GM12878 (cell line): ENCODE results near the gene LYSMD2. TPM values are rescaled to one million over a fixed set of nuclear protein-coding genes. Genes with fewer than 3 reads are reported as not detected.

Experiments
- ATAC-seq: fragments of 200-7000 bp; cut with Tn5 transposase; 3 replicates; pipeline ENCODE4 v1.9.1; 2020; ENCODE audit warnings: mild to moderate bottlenecking, moderate library complexity
- BruUV-seq: library from RNA; stranded (reverse); fragments of 400-500 nt; replicated peaks from 2 replicates; lab custom pipeline; 2021; lab: Mats Ljungman, UMichigan
- CTCF ChIA-PET: fragments of 300-600 bp; sonication (Branson Sonifier 250); formaldehyde crosslinking; extraction: SDS; loops from one replicate; lab custom pipeline; 2021; ENCODE audit warnings: inconsistent platforms; lab: Yijun Ruan, JAX
- POLR2A ChIA-PET: fragments of 350-600 bp; formaldehyde crosslinking; extraction: SDS; loops from one replicate; lab custom pipeline; 2021; ENCODE audit warnings: inconsistent platforms; lab: Charles Lee
- RAD21 ChIA-PET: fragments of 300-600 bp; sonication (Branson Sonifier 250); formaldehyde crosslinking; loops from one replicate; lab custom pipeline; 2023; ENCODE audit warnings: antibody characterized with exemption; ENCODE audit not compliant: unreplicated experiment; lab: Charles Lee
- SMC1A ChIA-PET: fragments of 300-600 bp; sonication (Branson Sonifier 250); formaldehyde crosslinking; loops from one replicate; lab custom pipeline; 2023; ENCODE audit not compliant: unreplicated experiment, uncharacterized antibody; lab: Charles Lee
- DNase-seq: peaks from one replicate; pipeline ENCODE4 v3.0.0-alpha.2; 2011; ENCODE audit warnings: low read depth, low spot score
- FAIRE-seq: peaks from 3 replicates; lab custom pipeline; 2011; peaks lifted over from hg19 to GRCh38; lab: Jason Lieb, UNC
- H2AFZ ChIP-seq: 2 replicates; pipeline ENCODE4 v1.6.0; 2011; ENCODE audit warnings: low read depth, low read length, control low read depth; ENCODE audit not compliant: control insufficient read depth
- H3K27ac ChIP-seq: 2 replicates; pipeline ENCODE4 v1.5.1; 2011; ENCODE audit warnings: control low read depth; ENCODE audit not compliant: control insufficient read depth, insufficient read depth
- H3K27me3 ChIP-seq, 2 experiments: replicated peaks in 1 of 2; 2 replicates each; pipeline versions ENCODE4 v1.6.0 to v1.6.1; 2011; ENCODE audit warnings: low read length in 1 of 2; ENCODE audit not compliant: control insufficient read depth in 2 of 2, insufficient read depth in 2 of 2
- H3K36me3 ChIP-seq, 2 experiments: 2 replicates each; pipeline ENCODE4 v1.5.1; 2011; ENCODE audit warnings: low read length in 1 of 2; ENCODE audit not compliant: control insufficient read depth in 2 of 2, insufficient read depth in 2 of 2
- H3K4me1 ChIP-seq: 2 replicates; pipeline ENCODE4 v1.6.1; 2011; ENCODE audit warnings: mild to moderate bottlenecking, low read length, moderate library complexity, mixed read lengths; ENCODE audit not compliant: control insufficient read depth, insufficient read depth
- H3K4me2 ChIP-seq: 2 replicates; pipeline ENCODE4 v1.6.0; 2011; ENCODE audit warnings: control low read depth; ENCODE audit not compliant: control insufficient read depth, insufficient read depth
- H3K4me3 ChIP-seq: fragments of 200-600 bp; sonication (generic); 2 replicates; pipeline ENCODE4 v1.5.1; 2016
- H3K79me2 ChIP-seq: 2 replicates; pipeline ENCODE4 v1.6.0; 2011; ENCODE audit warnings: low read length; ENCODE audit not compliant: control insufficient read depth, insufficient read depth
- H3K9ac ChIP-seq: 2 replicates; pipeline ENCODE4 v1.8.0; 2011; ENCODE audit warnings: low read length, control low read depth, mixed read lengths; ENCODE audit not compliant: control insufficient read depth, insufficient read depth
- H3K9me3 ChIP-seq: replicated peaks from 3 replicates; pipeline ENCODE4 v1.5.1; 2011; ENCODE audit warnings: mild to moderate bottlenecking, low read length; ENCODE audit not compliant: control insufficient read depth, insufficient read depth
- H4K20me1 ChIP-seq: 2 replicates; pipeline ENCODE4 v1.6.0; 2011; ENCODE audit not compliant: control insufficient read depth, insufficient read depth
- ATF3 ChIP-seq: IDR thresholded peaks from 2 replicates; pipeline ENCODE4 v1.6.1; 2011; ENCODE audit warnings: low read depth, mild to moderate bottlenecking, low read length, moderate library complexity, borderline replicate concordance; ENCODE audit errors: extremely low read depth
- BACH1 ChIP-seq: fragments of 450-650 bp; IDR thresholded peaks from 2 replicates; pipeline ENCODE4 v1.6.1; 2017; ENCODE audit warnings: mild to moderate bottlenecking, borderline replicate concordance
- BCL11A ChIP-seq: IDR thresholded peaks from 2 replicates; pipeline ENCODE4 v1.6.1; 2011; ENCODE audit warnings: low read depth, low read length
- BHLHE40 ChIP-seq, 2 experiments: fragments of 450-650 bp in 1 of 2; IDR thresholded peaks; 2 replicates each; pipeline ENCODE4 v1.6.1; 2011 to 2017; ENCODE audit warnings: low read depth in 2 of 2, borderline replicate concordance in 1 of 2, improper control_type of control experiment in 1 of 2, low read length in 1 of 2, mild to moderate bottlenecking in 1 of 2
- CREB1 ChIP-seq: IDR thresholded peaks from 2 replicates; pipeline ENCODE4 v1.6.1; 2012; ENCODE audit warnings: low read depth, mild to moderate bottlenecking, inconsistent platforms
- FOXK2 ChIP-seq: fragments of 450-650 bp; IDR thresholded peaks from 2 replicates; pipeline ENCODE4 v1.6.1; 2017; ENCODE audit warnings: mild to moderate bottlenecking, moderate library complexity
- FOXM1 ChIP-seq: IDR thresholded peaks from 2 replicates; pipeline ENCODE4 v1.6.1; 2012; ENCODE audit warnings: low read depth, mild to moderate bottlenecking, inconsistent platforms, low read length, moderate library complexity
- IKZF1 ChIP-seq: fragments of 450-650 bp; conservative IDR thresholded peaks from 2 replicates; pipeline ENCODE4 v1.6.1; 2017; ENCODE audit warnings: antibody characterized with exemption, mild to moderate bottlenecking
- IRF4 ChIP-seq: IDR thresholded peaks from 2 replicates; pipeline ENCODE4 v1.6.1; 2011; ENCODE audit warnings: low read depth, low read length
- NFXL1 ChIP-seq: fragments of 450-650 bp; IDR thresholded peaks from 2 replicates; pipeline ENCODE4 v1.6.1; 2017; ENCODE audit warnings: antibody characterized with exemption, mild to moderate bottlenecking, borderline replicate concordance
- NR2C2 ChIP-seq: IDR thresholded peaks from 2 replicates; pipeline ENCODE4 v1.6.1; 2011; ENCODE audit warnings: borderline replicate concordance, low read depth; ENCODE audit not compliant: control insufficient read depth, insufficient read length
- PAX5 ChIP-seq: IDR thresholded peaks from 2 replicates; pipeline ENCODE4 v1.6.1; 2011; ENCODE audit warnings: low read depth, low read length, borderline replicate concordance
- SPI1 ChIP-seq: IDR thresholded peaks from 2 replicates; pipeline ENCODE4 v1.6.1; 2011; ENCODE audit warnings: low read depth, mild to moderate bottlenecking, low read length, moderate library complexity, borderline replicate concordance; ENCODE audit not compliant: insufficient read depth
- YY1 ChIP-seq: IDR thresholded peaks from 2 replicates; pipeline ENCODE4 v1.6.1; 2011; ENCODE audit warnings: low read depth, mild to moderate bottlenecking, low read length
- ZNF274 ChIP-seq: IDR thresholded peaks from one replicate; pipeline ENCODE4 v1.8.0; 2011; ENCODE audit not compliant: insufficient read length, insufficient read depth
- WGBS: methylation state at CpG from one replicate; pipeline ENCODE4 v1.1.6; 2016; ENCODE audit warnings: low lambda C conversion rate; ENCODE audit not compliant: insufficient replicate concordance, insufficient coverage; ENCODE audit errors: missing lambda C conversion rate; 5-methylcytosine and 5-hydroxymethylcytosine counted together
- in situ Hi-C: fragments of 300-500 bp; cut with MboI; formaldehyde crosslinking; loops from 9 replicates; pipeline ENCODE4 v1.14.3; 2018; ENCODE audit warnings: mixed read lengths
- intact Hi-C: fragments of 100-400 bp; cut with micrococcal nuclease; formaldehyde crosslinking; loops from one replicate; pipeline ENCODE4 v1.14.2; 2022; ENCODE audit not compliant: unreplicated experiment
- polyA plus RNA-seq, 11 experiments: library from polyadenylated mRNA; depleted of rRNA in 4 of 11; unstranded in 6 of 11; stranded (reverse) in 5 of 11; fragments of >200 nt; fragmentation: Nextera tagmentation in 4 of 11; fragmentation: Illumina TruSeq in 1 of 11; extraction: Ambion mirVana in 4 of 11; extraction: Trizol in 1 of 11; gene quantifications; 1 replicate in 1 of 11; 2 replicates in 10 of 11; pipeline versions ENCODE4 v1.2.1 to v1.2.3, GENCODE V29; 2011 to 2016; ENCODE audit warnings: inconsistent platforms in 2 of 11, missing spikeins in 2 of 11, low read depth in 1 of 11
- total RNA-seq, 4 experiments: library from RNA; depleted of rRNA in 3 of 4; stranded (reverse); fragments of >200 nt in 3 of 4; fragmentation: Illumina TruSeq in 1 of 4; extraction: Trizol in 1 of 4; gene quantifications; 2 replicates each; pipeline versions ENCODE4 v1.2.1 to v1.2.3, GENCODE V29; 2013 to 2021
- TF ChIP-seq, protein P1 (sequence below): IDR thresholded peaks from 2 replicates; pipeline ENCODE4 v1.6.1; 2012; ENCODE audit warnings: low read depth, low read length, improper control_type of control experiment
- TF ChIP-seq, protein P2 (sequence below): fragments of 450-650 bp; IDR thresholded peaks from 2 replicates; pipeline ENCODE4 v1.6.1; 2017; ENCODE audit warnings: low read depth, mild to moderate bottlenecking, moderate library complexity

The LYSMD2 gene
- total and polyA plus RNA-seq, 10 of the 15 experiments (the other 5 are each of a cell fraction or from before 2014, with no cell fraction given), result 30.5 to 61.3 (median 45.4) TPM

GRCh38 chr15:51681303-51681963 lies 56.0 kb downstream of the LYSMD2 start, which contains the start of gene SCG3:
TSS of gene SCG3 (plus strand) at chr15:51681503. CDS start at chr15:51681756, 253 bp downstream.
- ChIA-PET POLR2A (interaction anchor here (0.5 kb wide), 1 partner anchor 269 kb away, joined by 3 read pairs; no protein-coding TSS in a partner anchor), CTCF (interaction anchor here (1.0 to 1.2 kb wide), 2 partner anchors 32 to 96 kb away, joined by 3 to 5 read pairs; no protein-coding TSS in a partner anchor), RAD21 (interaction anchor here (1.2 kb wide), 1 partner anchor 95 kb away, joined by 3 read pairs; no protein-coding TSS in a partner anchor), SMC1A (interaction anchor here (2.3 kb wide), 1 partner anchor 96 kb away, joined by 6 read pairs; no protein-coding TSS in a partner anchor)
- no peak within 1 kb of the TSS for H3K4me2 ChIP-seq
- no TSS peak for BruUV-seq
- H3K4me1 ChIP-seq, result no peaks in the 10 kb centered on the region
- intact Hi-C loops (loop anchor here (5.0 kb wide), 1 partner anchor 36 kb away; no protein-coding TSS in a partner anchor), in situ Hi-C loops (no loop called here)
- H4K20me1 ChIP-seq, result no peaks in the 10 kb centered on the region
- no peak within 1 kb of the TSS for H3K9ac ChIP-seq
- ATAC-seq (peak; percentile 51), FAIRE-seq (no peak), DNase-seq (no peak)
- H3K79me2 ChIP-seq, result no peaks in the 10 kb centered on the region
- peaks cover 0 to 3% of the 10 kb centered on the region in 2 experiments; a peak in 1 of 4 replicates for H3K27me3 ChIP-seq
- WGBS, result 61% methylated on average over 34 of the region's 38 CpGs
- no peak within 1 kb of the TSS for H2AFZ ChIP-seq
- no peaks in the 10 kb centered on the region for H3K9me3 ChIP-seq
- no peaks in the 10 kb centered on the region for H3K36me3 ChIP-seq
- H3K4me3 ChIP-seq, result no peak within 1 kb of the TSS
- no peak within 1 kb of the TSS for H3K27ac ChIP-seq
- TF ChIP-seq, protein P1, sequence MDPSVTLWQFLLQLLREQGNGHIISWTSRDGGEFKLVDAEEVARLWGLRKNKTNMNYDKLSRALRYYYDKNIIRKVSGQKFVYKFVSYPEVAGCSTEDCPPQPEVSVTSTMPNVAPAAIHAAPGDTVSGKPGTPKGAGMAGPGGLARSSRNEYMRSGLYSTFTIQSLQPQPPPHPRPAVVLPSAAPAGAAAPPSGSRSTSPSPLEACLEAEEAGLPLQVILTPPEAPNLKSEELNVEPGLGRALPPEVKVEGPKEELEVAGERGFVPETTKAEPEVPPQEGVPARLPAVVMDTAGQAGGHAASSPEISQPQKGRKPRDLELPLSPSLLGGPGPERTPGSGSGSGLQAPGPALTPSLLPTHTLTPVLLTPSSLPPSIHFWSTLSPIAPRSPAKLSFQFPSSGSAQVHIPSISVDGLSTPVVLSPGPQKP, result no peak
- TF ChIP-seq NR2C2 (no peak), NFXL1 (no peak), BACH1 (no peak), BHLHE40 (IDR thresholded peaks at IDR 0.05; ENCODE audit: borderline replicate concordance in 1 of 2, low read depth in 2 of 2, low read length in 1 of 2) (no peak), IKZF1 (no peak), IRF4 (no peak), PAX5 (no peak), BCL11A (no peak), SPI1 (0 out of 2 replicates have a peak, but pooled peaks have one; percentile 26), YY1 (no peak), ATF3 (no peak), ZNF274 (no peak), FOXK2 (no peak), FOXM1 (no peak), CREB1 (peak; percentile 69; the same call in 1 of the 2 replicates)
- TF ChIP-seq, protein P2, sequence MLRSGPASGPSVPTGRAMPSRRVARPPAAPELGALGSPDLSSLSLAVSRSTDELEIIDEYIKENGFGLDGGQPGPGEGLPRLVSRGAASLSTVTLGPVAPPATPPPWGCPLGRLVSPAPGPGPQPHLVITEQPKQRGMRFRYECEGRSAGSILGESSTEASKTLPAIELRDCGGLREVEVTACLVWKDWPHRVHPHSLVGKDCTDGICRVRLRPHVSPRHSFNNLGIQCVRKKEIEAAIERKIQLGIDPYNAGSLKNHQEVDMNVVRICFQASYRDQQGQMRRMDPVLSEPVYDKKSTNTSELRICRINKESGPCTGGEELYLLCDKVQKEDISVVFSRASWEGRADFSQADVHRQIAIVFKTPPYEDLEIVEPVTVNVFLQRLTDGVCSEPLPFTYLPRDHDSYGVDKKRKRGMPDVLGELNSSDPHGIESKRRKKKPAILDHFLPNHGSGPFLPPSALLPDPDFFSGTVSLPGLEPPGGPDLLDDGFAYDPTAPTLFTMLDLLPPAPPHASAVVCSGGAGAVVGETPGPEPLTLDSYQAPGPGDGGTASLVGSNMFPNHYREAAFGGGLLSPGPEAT, result no peak
